ENCODE measurements around the gene SSH3.
A peak's percentile ranks its signal among the peaks of the same experiment; 100 is the strongest.
"Not testable (repeated sequence)": the region's sequence is repeated elsewhere in the genome, so short reads cannot be mapped to it uniquely, and the experiment has no call there.

The SSH3 gene

GRCh38 chr11:67303132-67303834 is at the start of gene SSH3:
TSS of gene SSH3 (plus strand) at chr11:67303530. CDS start at chr11:67303626, 96 bp downstream.
- Mint-ChIP-seq H3K4me3 (peak within 1 kb of the TSS; percentile 46), H3K9me3 (no peaks in the 10 kb centered on the region), H3K4me1 (ENCODE audit: low read depth) (peaks cover 6% of the 10 kb centered on the region), H3K27ac (peak within 1 kb of the TSS; percentile 20), H3K27me3 (ENCODE audit: low read depth) (no peaks in the 10 kb centered on the region), H3K36me3 (ENCODE audit: low read depth) (peaks cover 23% of the 10 kb centered on the region)
- DNase-seq (ENCODE audit: low spot score): peak; percentile 47

GRCh38 chr11:67253872-67254624 is 49.3 kb upstream of the SSH3 start:
- peaks cover 16% of the 10 kb centered on the region for H3K4me1 Mint-ChIP-seq (ENCODE audit: low read depth)
- H3K4me3 Mint-ChIP-seq: no peak overlapping the region
- peaks cover 75% of the 10 kb centered on the region for H3K36me3 Mint-ChIP-seq (ENCODE audit: low read depth)
- no peaks in the 10 kb centered on the region for H3K27me3 Mint-ChIP-seq (ENCODE audit: low read depth)
- no peaks in the 10 kb centered on the region for H3K9me3 Mint-ChIP-seq
- DNase-seq (ENCODE audit: low spot score): no peak
- peak overlapping the region; percentile 32 for H3K27ac Mint-ChIP-seq

GRCh38 chr11:67254798-67255197 is 48.5 kb upstream of the SSH3 start:
- H3K4me3 Mint-ChIP-seq: no peak overlapping the region
- peak overlapping the region; percentile 14 for H3K27ac Mint-ChIP-seq
- no peaks in the 10 kb centered on the region for H3K27me3 Mint-ChIP-seq (ENCODE audit: low read depth)

GRCh38 chr11:67255353-67255752 is 48.0 kb upstream of the SSH3 start:
- H3K4me1 Mint-ChIP-seq (ENCODE audit: low read depth): peaks cover 16% of the 10 kb centered on the region
- no peak overlapping the region for H3K27ac Mint-ChIP-seq

More at GRCh38 chr11:67254798-67255197, 48.5 kb upstream of the SSH3 start:
- Mint-ChIP-seq H3K36me3 (ENCODE audit: low read depth) (peaks cover 67% of the 10 kb centered on the region), H3K4me1 (ENCODE audit: low read depth) (peaks cover 16% of the 10 kb centered on the region), H3K9me3 (no peaks in the 10 kb centered on the region)
- DNase-seq (ENCODE audit: low spot score): no peak

GRCh38 chr11:67255864-67256263 is 47.5 kb upstream of the SSH3 start:
- Mint-ChIP-seq H3K27ac (no peak overlapping the region), H3K36me3 (ENCODE audit: low read depth) (peaks cover 58% of the 10 kb centered on the region), H3K4me1 (ENCODE audit: low read depth) (peaks cover 16% of the 10 kb centered on the region), H3K27me3 (ENCODE audit: low read depth) (no peaks in the 10 kb centered on the region), H3K9me3 (no peaks in the 10 kb centered on the region), H3K4me3 (no peak overlapping the region)
- DNase-seq (ENCODE audit: low spot score): no peak

More at GRCh38 chr11:67255353-67255752, 48.0 kb upstream of the SSH3 start:
- no peak for DNase-seq (ENCODE audit: low spot score)
- Mint-ChIP-seq H3K4me3 (no peak overlapping the region), H3K36me3 (ENCODE audit: low read depth) (peaks cover 63% of the 10 kb centered on the region), H3K9me3 (no peaks in the 10 kb centered on the region), H3K27me3 (ENCODE audit: low read depth) (no peaks in the 10 kb centered on the region)

- no peak for DNase-seq (ENCODE audit: low spot score)
- no peaks in the 10 kb centered on the region for H3K9me3 Mint-ChIP-seq
- no peak overlapping the region for H3K27ac Mint-ChIP-seq
- H3K36me3 Mint-ChIP-seq (ENCODE audit: low read depth): peaks cover 52% of the 10 kb centered on the region
- peaks cover 19% of the 10 kb centered on the region for H3K4me1 Mint-ChIP-seq (ENCODE audit: low read depth)
- no peak overlapping the region for H3K4me3 Mint-ChIP-seq
- H3K27me3 Mint-ChIP-seq (ENCODE audit: low read depth): no peaks in the 10 kb centered on the region
These were observed 46.7 kb upstream of the SSH3 start for GRCh38 chr11:67256477-67257135.

- no peak for DNase-seq (ENCODE audit: low spot score)
- no peaks in the 10 kb centered on the region for H3K9me3 Mint-ChIP-seq
- H3K4me3 Mint-ChIP-seq: no peak overlapping the region
- peaks cover 31% of the 10 kb centered on the region for H3K4me1 Mint-ChIP-seq (ENCODE audit: low read depth)
- H3K27me3 Mint-ChIP-seq (ENCODE audit: low read depth): no peaks in the 10 kb centered on the region
- peaks cover 18% of the 10 kb centered on the region for H3K36me3 Mint-ChIP-seq (ENCODE audit: low read depth)
- H3K27ac Mint-ChIP-seq: no peak overlapping the region
These were observed 42.9 kb upstream of the SSH3 start for GRCh38 chr11:67260406-67260805.

GRCh38 chr11:67260885-67261639 is 42.3 kb upstream of the SSH3 start:
- H3K9me3 Mint-ChIP-seq; H3K27ac Mint-ChIP-seq; DNase-seq (ENCODE audit: low spot score); H3K27me3 Mint-ChIP-seq (ENCODE audit: low read depth): not testable (repeated sequence)
- peaks cover 37% of the 10 kb centered on the region for H3K4me1 Mint-ChIP-seq (ENCODE audit: low read depth)
- peaks cover 15% of the 10 kb centered on the region for H3K36me3 Mint-ChIP-seq (ENCODE audit: low read depth)
- peak overlapping the region; percentile 79 for H3K4me3 Mint-ChIP-seq

GRCh38 chr11:67261640-67261945 is 41.7 kb upstream of the SSH3 start:
- Mint-ChIP-seq H3K4me3 (no peak overlapping the region), H3K27ac (no peak overlapping the region), H3K4me1 (ENCODE audit: low read depth) (peaks cover 38% of the 10 kb centered on the region)

GRCh38 chr11:67261946-67262681 is 41.2 kb upstream of the SSH3 start:
- no peak for DNase-seq (ENCODE audit: low spot score)
- H3K4me1 Mint-ChIP-seq (ENCODE audit: low read depth): peaks cover 38% of the 10 kb centered on the region

More at GRCh38 chr11:67261640-67261945, 41.7 kb upstream of the SSH3 start:
- no peak for DNase-seq (ENCODE audit: low spot score)
- H3K27me3 Mint-ChIP-seq (ENCODE audit: low read depth): no peaks in the 10 kb centered on the region
- H3K9me3 Mint-ChIP-seq: no peaks in the 10 kb centered on the region
- peaks cover 11% of the 10 kb centered on the region for H3K36me3 Mint-ChIP-seq (ENCODE audit: low read depth)

GRCh38 chr11:67262731-67263675 is 40.3 kb upstream of the SSH3 start:
- peak overlapping the region; percentile 70 for H3K4me3 Mint-ChIP-seq
- peaks cover 38% of the 10 kb centered on the region for H3K4me1 Mint-ChIP-seq (ENCODE audit: low read depth)
- DNase-seq (ENCODE audit: low spot score): peak; percentile 72
- no peaks in the 10 kb centered on the region for H3K9me3 Mint-ChIP-seq
- peaks cover 14% of the 10 kb centered on the region for H3K36me3 Mint-ChIP-seq (ENCODE audit: low read depth)
- peak overlapping the region; percentile 81 for H3K27ac Mint-ChIP-seq
- H3K27me3 Mint-ChIP-seq (ENCODE audit: low read depth): no peaks in the 10 kb centered on the region

More at GRCh38 chr11:67261946-67262681, 41.2 kb upstream of the SSH3 start:
- Mint-ChIP-seq H3K27me3 (ENCODE audit: low read depth) (no peaks in the 10 kb centered on the region), H3K9me3 (no peaks in the 10 kb centered on the region), H3K27ac (peak overlapping the region; percentile 81), H3K36me3 (ENCODE audit: low read depth) (peaks cover 8% of the 10 kb centered on the region), H3K4me3 (peak overlapping the region; percentile 74)

- no peak for DNase-seq (ENCODE audit: low spot score)
- Mint-ChIP-seq H3K27ac (peak overlapping the region; percentile 50), H3K9me3 (no peaks in the 10 kb centered on the region), H3K4me1 (ENCODE audit: low read depth) (peaks cover 38% of the 10 kb centered on the region), H3K36me3 (ENCODE audit: low read depth) (peaks cover 25% of the 10 kb centered on the region), H3K27me3 (ENCODE audit: low read depth) (no peaks in the 10 kb centered on the region), H3K4me3 (peak overlapping the region; percentile 29)
These were observed 39.1 kb upstream of the SSH3 start for GRCh38 chr11:67264260-67264659.
